IMR-90 (cell line): ENCODE measurements around the gene NUAK1. TPM values are rescaled to one million over a fixed set of nuclear protein-coding genes. Genes with fewer than 3 reads are reported as not detected.

Experiments used
- ATAC-seq: fragments of 200-7000 bp; cut with Tn5 transposase; 2 replicates; pipeline ENCODE4 v1.9.1; 2020; ENCODE audit warnings: low read depth, mild to moderate bottlenecking, moderate library complexity
- BruUV-seq: library from RNA; stranded (reverse); fragments of 400-500 nt; replicated peaks from 2 replicates; lab custom pipeline; 2021; lab: Mats Ljungman, UMichigan
- CTCF ChIA-PET: fragments of 300-600 bp; formaldehyde crosslinking; extraction: SDS; loops from one replicate; lab custom pipeline; 2021; ENCODE audit warnings: antibody characterized with exemption; lab: Yijun Ruan, JAX
- POLR2A ChIA-PET: fragments of 300-600 bp; sonication (Branson Sonifier 250); formaldehyde crosslinking; loops from one replicate; lab custom pipeline; 2022; ENCODE audit warnings: antibody characterized with exemption; ENCODE audit not compliant: unreplicated experiment; lab: Charles Lee
- DNase-seq: peaks from one replicate; pipeline ENCODE4 v3.0.0; 2013
- H2AFZ ChIP-seq: replicated peaks from 2 replicates; pipeline ENCODE3; 2013; ENCODE audit warnings: low read length, mild to moderate bottlenecking; ENCODE audit not compliant: poor library complexity
- H2AK5ac ChIP-seq: 2 replicates; pipeline ENCODE4 v1.6.1; 2013; ENCODE audit warnings: low read depth, low read length, inconsistent platforms
- H2AK9ac ChIP-seq: replicated peaks from 2 replicates; pipeline ENCODE3; 2013; ENCODE audit warnings: mild to moderate bottlenecking, low read depth, low read length, moderate library complexity; ENCODE audit not compliant: poor library complexity
- H2BK120ac ChIP-seq: 2 replicates; pipeline ENCODE4 v1.6.1; 2013; ENCODE audit warnings: low read depth, low read length, inconsistent platforms
- H2BK15ac ChIP-seq: 3 replicates; pipeline ENCODE4 v1.6.1; 2013; ENCODE audit warnings: low read depth, low read length, inconsistent platforms
- H2BK20ac ChIP-seq: 2 replicates; pipeline ENCODE4 v1.6.1; 2013; ENCODE audit warnings: low read depth, mild to moderate bottlenecking, inconsistent platforms, low read length, moderate library complexity
- H2BK5ac ChIP-seq: 2 replicates; pipeline ENCODE4 v1.6.1; 2013; ENCODE audit warnings: mild to moderate bottlenecking, low read depth, low read length, inconsistent platforms; ENCODE audit not compliant: poor library complexity, severe bottlenecking
- H3K14ac ChIP-seq: replicated peaks from 2 replicates; pipeline ENCODE4 v1.6.1; 2013; ENCODE audit warnings: low read depth, low read length, inconsistent platforms
- H3K18ac ChIP-seq: 2 replicates; pipeline ENCODE4 v1.6.1; 2013; ENCODE audit warnings: low read depth, low read length, control low read depth
- H3K23ac ChIP-seq: 2 replicates; pipeline ENCODE4 v1.6.1; 2013; ENCODE audit warnings: low read depth, low read length, inconsistent platforms
- H3K27ac ChIP-seq: 2 replicates; pipeline ENCODE4 v1.5.1; 2013; ENCODE audit warnings: mild to moderate bottlenecking, control low read depth, low read length; ENCODE audit not compliant: insufficient read depth
- H3K27me3 ChIP-seq: 2 replicates; pipeline ENCODE4 v1.6.1; 2013; ENCODE audit warnings: low read length; ENCODE audit not compliant: control insufficient read depth, insufficient read depth
- H3K36me3 ChIP-seq: 2 replicates; pipeline ENCODE4 v1.6.1; 2013; ENCODE audit warnings: low read length, mixed read lengths; ENCODE audit not compliant: control insufficient read depth, insufficient read depth
- H3K4ac ChIP-seq: 2 replicates; pipeline ENCODE4 v1.6.1; 2013; ENCODE audit warnings: low read depth, low read length, inconsistent platforms
- H3K4me1 ChIP-seq: 2 replicates; pipeline ENCODE4 v1.6.1; 2013; ENCODE audit warnings: low read length, mixed read lengths; ENCODE audit not compliant: control insufficient read depth, insufficient read depth
- H3K4me2 ChIP-seq: 2 replicates; pipeline ENCODE4 v1.6.1; 2013; ENCODE audit warnings: low read depth, mild to moderate bottlenecking, control low read depth, low read length, moderate library complexity
- H3K4me3 ChIP-seq: 2 replicates; pipeline ENCODE4 v1.5.1; 2013; ENCODE audit warnings: low read depth, mild to moderate bottlenecking, control low read depth, low read length, moderate library complexity; ENCODE audit not compliant: insufficient read depth
- H3K56ac ChIP-seq: 2 replicates; pipeline ENCODE4 v1.6.1; 2013; ENCODE audit warnings: low read length, inconsistent platforms; ENCODE audit not compliant: insufficient read depth; ENCODE audit errors: extremely low read depth
- H3K79me1 ChIP-seq, 2 experiments: 2 replicates each; pipeline ENCODE4 v1.6.1; 2013; ENCODE audit warnings: low read length in 2 of 2, inconsistent platforms in 1 of 2, low read depth in 1 of 2
- H3K9ac ChIP-seq: 2 replicates; pipeline ENCODE4 v1.6.1; 2013; ENCODE audit warnings: low read depth, low read length, control low read depth
- H3K9me1 ChIP-seq: 2 replicates; pipeline ENCODE4 v1.6.1; 2013; ENCODE audit warnings: low read length, inconsistent platforms; ENCODE audit not compliant: insufficient read depth
- H3K9me3 ChIP-seq: 2 replicates; pipeline ENCODE4 v1.6.1; 2013; ENCODE audit warnings: low read length; ENCODE audit not compliant: control insufficient read depth, insufficient read depth
- H4K20me1 ChIP-seq: 2 replicates; pipeline ENCODE4 v1.6.1; 2013; ENCODE audit warnings: low read length, inconsistent platforms; ENCODE audit not compliant: insufficient read depth
- H4K5ac ChIP-seq: 2 replicates; pipeline ENCODE4 v1.6.1; 2013; ENCODE audit warnings: mild to moderate bottlenecking, low read depth, low read length, control low read depth
- H4K8ac ChIP-seq, 2 experiments: 2 replicates each; pipeline ENCODE4 v1.6.1; 2013; ENCODE audit warnings: low read depth in 2 of 2, low read length in 2 of 2, control low read depth in 1 of 2, inconsistent platforms in 1 of 2
- H4K91ac ChIP-seq: 2 replicates; pipeline ENCODE4 v1.6.1; 2013; ENCODE audit warnings: low read depth, low read length, inconsistent platforms; ENCODE audit not compliant: insufficient read depth
- POLR2A ChIP-seq: IDR thresholded peaks from 2 replicates; pipeline ENCODE4 v1.6.1; 2012; ENCODE audit warnings: mild to moderate bottlenecking, low read depth, low read length
- WGBS, 2 experiments: methylation state at CpG; one replicate each; pipeline versions ENCODE4 v1.1.5 to v1.1.7; 2013; ENCODE audit warnings: missing lambda C conversion rate in 2 of 2; ENCODE audit not compliant: insufficient read length in 1 of 2; ENCODE audit errors: extremely low coverage in 2 of 2; 5-methylcytosine and 5-hydroxymethylcytosine counted together
- dilution Hi-C: fragments of 300-500 bp; cut with HindIII; formaldehyde crosslinking; loops from one replicate; pipeline ENCODE4 v1.14.3; 2018; ENCODE audit warnings: low sequenced_read_pairs; ENCODE audit not compliant: unreplicated experiment
- in situ Hi-C: fragments of 300-500 bp; cut with MboI; formaldehyde crosslinking; loops from 3 replicates; pipeline ENCODE4 v1.14.3; 2019; ENCODE audit warnings: low sequenced_read_pairs, inconsistent platforms, mixed read lengths
- intact Hi-C: fragments of 100-400 bp; cut with micrococcal nuclease; formaldehyde crosslinking; loops from 2 replicates; pipeline ENCODE4 v1.10.0; 2022
- polyA plus RNA-seq, 3 experiments: library from polyadenylated mRNA; depleted of rRNA; stranded (reverse); fragments of >200 nt; gene quantifications; 2 replicates each; pipeline ENCODE4 v1.2.3, GENCODE V29; 2012; ENCODE audit warnings: low replicate concordance in 1 of 3
- total RNA-seq: library from RNA; depleted of rRNA; stranded (reverse); fragments of >200 nt; gene quantifications from 2 replicates; pipeline ENCODE4 v1.2.3, GENCODE V29; 2012

NUAK1 gene
- total and polyA plus RNA-seq, 2 of the 4 experiments (the other 2 are of a cell fraction): 4.8 to 8.8 TPM

DNA sequence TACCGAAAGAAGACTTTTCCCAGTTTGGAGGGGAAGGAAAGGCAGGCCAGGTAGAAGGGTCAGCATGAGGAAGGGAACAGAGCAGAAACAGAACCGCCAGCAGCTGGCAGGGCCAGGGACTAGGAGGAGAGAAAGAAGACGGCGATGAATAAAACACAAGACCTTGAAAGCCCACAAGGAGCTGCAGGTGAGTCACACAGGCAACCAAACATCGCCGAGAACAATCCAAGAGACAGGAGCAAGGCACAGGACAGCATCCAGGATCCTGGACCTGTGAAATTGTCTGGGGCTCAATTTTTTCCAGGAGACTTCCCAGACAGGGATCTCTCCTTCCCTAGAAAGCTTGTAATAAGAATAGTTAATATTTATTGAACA, 47.3 kb downstream of the NUAK1 start:
- DNase-seq: no peak

More for the DNA sequence above, 47.3 kb downstream of the NUAK1 start:
- Histone ChIP-seq H4K8ac (peak overlapping the region; percentile 20 to 66; a peak in 2 of 4 replicates), H3K4me2 (no peak overlapping the region), H3K14ac (peak overlapping the region; percentile 3), H4K5ac (0 out of 2 replicates have a peak overlapping the region, but pooled peaks have one; percentile 5), H4K20me1 (peaks cover 5% of the 10 kb centered on the region; the same call in 1 of the 2 replicates), H3K4me3 (no peak overlapping the region), H2BK15ac (no peak overlapping the region), H3K23ac (no peak overlapping the region), H2BK20ac (0 out of 2 replicates have a peak overlapping the region, but pooled peaks have one; percentile 50), H2AFZ (no peak overlapping the region), H2BK120ac (peak overlapping the region; percentile 72), H2AK5ac (peak overlapping the region; percentile 81), H3K4ac (peak overlapping the region; percentile 19), H3K27me3 (no peaks in the 10 kb centered on the region), H4K91ac (peak overlapping the region; percentile 21; the same call in 1 of the 2 replicates), H3K18ac (peak overlapping the region; percentile 21; the same call in 1 of the 2 replicates), H3K56ac (no peak overlapping the region), H3K9me3 (no peaks in the 10 kb centered on the region), H3K27ac (peak overlapping the region; percentile 56), H2AK9ac (no peak overlapping the region), H3K4me1 (peaks cover 14% of the 10 kb centered on the region), H3K79me1 (peaks cover 10 to 70% of the 10 kb centered on the region in 2 experiments), H3K9me1 (peaks cover 20% of the 10 kb centered on the region), H3K9ac (no peak overlapping the region), H2BK5ac (peak overlapping the region; percentile 54), H3K36me3 (peaks cover 4% of the 10 kb centered on the region; the same call in 1 of the 2 replicates)
- BruUV-seq: no TSS peak
- dilution Hi-C loops (no loop called here), intact Hi-C loops (no loop called here), in situ Hi-C loops (no loop called here)
- 100% methylated on average over 1 of the region's 6 CpGs; no CpG with 5 or more reads in 1 of the 2 experiments for WGBS, 2 experiments
- TF ChIP-seq POLR2A: no peak
- ATAC-seq: no peak
- CTCF ChIA-PET: interaction anchor here (0.9 kb wide), 1 partner anchor 44 kb away, joined by 3 read pairs; no protein-coding TSS in a partner anchor
- POLR2A ChIA-PET: no interaction called here
